ENCODE measurements around the gene HEXD.

The HEXD gene

GRCh38 chr17:82461827-82462524, 43.8 kb downstream of the HEXD start:
- no peak for DNase-seq

- DNase-seq = no peak
Observed at GRCh38 chr17:82463391-82463790, 45.2 kb downstream of the HEXD start.

- DNase-seq = no peak
Observed at GRCh38 chr17:82463925-82464566, 45.9 kb downstream of the HEXD start.

GRCh38 chr17:82464567-82464929, 46.4 kb downstream of the HEXD start:
- no peak for DNase-seq

GRCh38 chr17:82465023-82465603, 47.0 kb downstream of the HEXD start:
- DNase-seq = no peak

- DNase-seq = no peak
Observed at GRCh38 chr17:82468692-82469091, 50.5 kb downstream of the HEXD start.

- DNase-seq = no peak
Observed at GRCh38 chr17:82470065-82470464, 51.9 kb downstream of the HEXD start.

GRCh38 chr17:82474223-82475010, 56.3 kb downstream of the HEXD start:
- no peak for DNase-seq

- DNase-seq = no peak
Observed at GRCh38 chr17:82475458-82475857, 57.3 kb downstream of the HEXD start.

GRCh38 chr17:82477934-82478333, 59.8 kb downstream of the HEXD start:
- DNase-seq = no peak

- no peak for DNase-seq
Observed at GRCh38 chr17:82479602-82480001, 61.5 kb downstream of the HEXD start.

GRCh38 chr17:82480318-82480717, 62.2 kb downstream of the HEXD start:
- DNase-seq = no peak

- DNase-seq = no peak
Observed at GRCh38 chr17:82483204-82483660, 65.1 kb downstream of the HEXD start.

- no peak for DNase-seq
Observed at GRCh38 chr17:82483836-82484235, 65.7 kb downstream of the HEXD start.

- no peak for DNase-seq
Observed at GRCh38 chr17:82486231-82487094, 68.3 kb downstream of the HEXD start.

- no peak for DNase-seq
Observed at GRCh38 chr17:82487910-82488309, 69.8 kb downstream of the HEXD start.

GRCh38 chr17:82489117-82489516, 71.0 kb downstream of the HEXD start:
- no peak for DNase-seq

- no peak for DNase-seq
Observed at GRCh38 chr17:82489851-82490511, 71.8 kb downstream of the HEXD start.

- no peak for DNase-seq
Observed at GRCh38 chr17:82490512-82491195, 72.5 kb downstream of the HEXD start.

- no peak for DNase-seq
Observed at GRCh38 chr17:82491196-82491530, 73.0 kb downstream of the HEXD start.

- DNase-seq = no peak
Observed at GRCh38 chr17:82491533-82491932, 73.4 kb downstream of the HEXD start.

Measured in stimulated activated CD4-positive, alpha-beta T cell treated with anti-CD3 and anti-CD28 coated beads, Interleukin-4, amount 100 ng/mL, for 4 hours (primary cell).